GM21825 (cell line): ENCODE results near the gene SGTB.

ENCODE experiments used
- ATAC-seq: cut with Tn5 transposase; IDR thresholded peaks from one replicate; pipeline ENCODE4 v1.9.1; 2021; ENCODE audit warnings: mild to moderate bottlenecking, moderate library complexity; ENCODE audit not compliant: unreplicated experiment

SGTB gene

GRCh38 chr5:65721720-65722574 is at the start of gene SGTB, which contains the start of gene NLN:
TSS of gene SGTB (minus strand) at chr5:65722109. CDS start at chr5:65720807, 1,302 bp downstream.
TSS of gene NLN (plus strand) at chr5:65722205. CDS start at chr5:65722374, 169 bp downstream.
- ATAC-seq = peak; percentile 86

- no peak for ATAC-seq
These were observed 49.4 kb upstream of the SGTB start for GRCh38 chr5:65771266-65771665.

GRCh38 chr5:65769539-65769938 is 47.6 kb upstream of the SGTB start:
- ATAC-seq = no peak

GRCh38 chr5:65768723-65769346 is 46.9 kb upstream of the SGTB start:
- no peak for ATAC-seq

- ATAC-seq = no peak
These were observed 45.7 kb upstream of the SGTB start for GRCh38 chr5:65767565-65767964.

- ATAC-seq = no peak
These were observed 44.9 kb upstream of the SGTB start for GRCh38 chr5:65766781-65767180.

- ATAC-seq = no peak
These were observed 44.3 kb upstream of the SGTB start for GRCh38 chr5:65766175-65766574.

- no peak for ATAC-seq
These were observed 43.7 kb upstream of the SGTB start for GRCh38 chr5:65765582-65765981.

GRCh38 chr5:65762234-65762633 is 40.3 kb upstream of the SGTB start:
- no peak for ATAC-seq

- no peak for ATAC-seq
These were observed 38.8 kb upstream of the SGTB start for GRCh38 chr5:65760504-65761275.

GRCh38 chr5:65758546-65759144 is 36.7 kb upstream of the SGTB start:
- no peak for ATAC-seq

- no peak for ATAC-seq
These were observed 31.3 kb upstream of the SGTB start for GRCh38 chr5:65753189-65753588.

GRCh38 chr5:65750938-65751337 is 29.0 kb upstream of the SGTB start:
- ATAC-seq = no peak

- ATAC-seq = no peak
These were observed 28.0 kb upstream of the SGTB start for GRCh38 chr5:65749956-65750355.

- ATAC-seq = no peak
These were observed 27.4 kb upstream of the SGTB start for GRCh38 chr5:65749221-65749844.

- ATAC-seq = peak; percentile 71
These were observed 20.8 kb upstream of the SGTB start for GRCh38 chr5:65742565-65743231.

GRCh38 chr5:65739162-65739561 is 17.3 kb upstream of the SGTB start:
- ATAC-seq = no peak

GRCh38 chr5:65738305-65738704 is 16.4 kb upstream of the SGTB start:
- ATAC-seq = no peak

- no peak for ATAC-seq
These were observed 15.9 kb upstream of the SGTB start for GRCh38 chr5:65737842-65738241.

- ATAC-seq = no peak
These were observed 14.1 kb upstream of the SGTB start for GRCh38 chr5:65736011-65736410.
